Astrocyte of the cerebellum (primary cell): ENCODE data around the gene NKTR.

Source experiments
- DNase-seq: peaks from one replicate; pipeline ENCODE4 v3.0.0-alpha.2; 2011; ENCODE audit warnings: low read depth
- H3K4me3 ChIP-seq: 2 replicates; pipeline ENCODE4 v1.5.1; 2011; ENCODE audit warnings: mild to moderate bottlenecking, low read depth, low read length, moderate library complexity
- CTCF ChIP-seq: IDR thresholded peaks from 2 replicates; pipeline ENCODE4 v1.5.1; 2012; ENCODE audit warnings: low read length, low read depth, moderate library complexity, mild to moderate bottlenecking; ENCODE audit errors: missing control alignments
- in situ Hi-C: cut with HindIII; loops from 2 replicates; pipeline ENCODE4 v1.10.0; 2017; ENCODE audit warnings: low sequenced_read_pairs

The NKTR gene

DNA sequence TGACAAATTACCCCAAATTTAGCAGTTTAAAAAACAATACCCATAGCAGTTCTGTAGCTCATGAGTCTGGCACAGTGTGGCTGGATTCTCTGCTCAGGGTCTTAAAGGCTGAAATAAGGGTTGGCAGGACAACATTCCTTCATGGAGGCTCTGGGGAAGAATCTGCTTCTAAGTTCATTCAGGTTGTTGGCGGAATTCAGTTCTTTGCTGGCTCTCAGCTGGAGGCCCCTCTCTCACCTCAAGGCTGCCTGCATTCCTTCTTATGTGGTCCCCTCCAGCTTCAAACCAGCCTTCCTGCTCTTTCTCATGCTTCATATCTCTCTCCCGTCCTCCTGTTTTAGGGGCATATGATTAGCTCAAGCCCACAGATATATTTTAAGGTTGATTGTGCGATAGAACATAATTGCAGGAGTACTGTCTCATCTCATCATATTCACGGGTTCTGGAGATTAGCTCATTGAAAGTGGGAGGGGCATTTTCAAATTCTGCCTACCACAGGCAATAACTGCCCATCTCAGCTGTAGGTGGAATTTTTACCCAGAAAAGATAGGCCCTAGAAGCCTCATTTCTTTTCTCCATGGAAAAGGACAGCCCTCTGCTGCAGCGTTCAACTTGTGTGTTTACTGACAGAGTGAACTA is 47.5 kb downstream of the NKTR start:
- H3K4me3 ChIP-seq: no peak overlapping the region
- in situ Hi-C loops: no loop called here
- TF ChIP-seq CTCF: no peak
- DNase-seq: no peak

DNA sequence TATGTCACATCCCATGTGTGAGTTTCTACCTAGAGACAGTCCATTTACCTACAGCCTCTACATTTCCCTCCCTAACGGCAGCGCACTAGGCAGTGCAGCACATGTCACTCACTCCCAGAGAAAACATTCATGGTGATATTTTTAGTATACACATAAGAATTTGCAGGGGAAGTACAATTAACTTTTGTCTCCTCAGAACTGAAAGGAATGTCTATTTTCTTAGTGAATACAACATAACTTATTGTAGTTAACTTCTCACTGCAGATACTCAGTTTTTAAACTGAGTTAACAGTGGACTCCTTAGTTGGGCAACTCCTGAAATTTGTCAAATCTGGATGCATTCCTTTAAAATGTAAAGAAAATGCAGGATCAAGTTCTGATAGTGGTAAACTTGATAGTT is 48.5 kb downstream of the NKTR start:
- in situ Hi-C loops: no loop called here
- no peak for TF ChIP-seq CTCF
- no peak for DNase-seq
- H3K4me3 ChIP-seq: no peak overlapping the region

DNA sequence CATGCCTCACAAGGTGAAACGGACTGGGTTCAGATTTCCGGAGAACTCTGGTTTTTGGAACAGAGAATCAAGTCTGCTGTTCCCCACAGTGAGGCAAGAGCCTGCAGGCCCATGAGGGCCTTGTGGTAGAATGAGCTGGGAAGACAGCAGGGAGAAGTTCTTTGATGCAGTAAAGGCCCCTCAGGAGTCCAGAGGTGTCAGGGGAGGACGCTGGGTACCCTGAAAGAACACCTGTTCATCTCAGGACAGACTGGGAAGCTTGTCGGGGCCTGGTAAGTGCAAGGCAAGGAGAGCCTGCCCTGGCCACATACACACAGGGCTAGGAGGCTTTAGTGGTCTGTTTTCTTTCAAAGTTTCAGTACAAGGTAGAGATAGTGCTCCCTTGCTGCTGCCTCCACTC is 49.3 kb downstream of the NKTR start:
- DNase-seq: no peak
- H3K4me3 ChIP-seq: no peak overlapping the region
- in situ Hi-C loops: loop anchor here (5.0 kb wide), 1 partner anchor 43 kb away; no protein-coding TSS in a partner anchor
- no peak for TF ChIP-seq CTCF

GRCh38 chr3:42651248-42652091 is 51.0 kb downstream of the NKTR start:
- in situ Hi-C loops: loop anchor here (5.0 kb wide), 1 partner anchor 41 kb away; no protein-coding TSS in a partner anchor
- TF ChIP-seq CTCF: no peak
- no peak for DNase-seq
- peak overlapping the region; percentile 11 for H3K4me3 ChIP-seq

- peak overlapping the region; percentile 79 for H3K4me3 ChIP-seq
- TF ChIP-seq CTCF: no peak
- in situ Hi-C loops: loop anchor here (5.0 kb wide), 1 partner anchor 40 kb away; no protein-coding TSS in a partner anchor
- no peak for DNase-seq
Measured at GRCh38 chr3:42652251-42652610, 51.7 kb downstream of the NKTR start.

DNA sequence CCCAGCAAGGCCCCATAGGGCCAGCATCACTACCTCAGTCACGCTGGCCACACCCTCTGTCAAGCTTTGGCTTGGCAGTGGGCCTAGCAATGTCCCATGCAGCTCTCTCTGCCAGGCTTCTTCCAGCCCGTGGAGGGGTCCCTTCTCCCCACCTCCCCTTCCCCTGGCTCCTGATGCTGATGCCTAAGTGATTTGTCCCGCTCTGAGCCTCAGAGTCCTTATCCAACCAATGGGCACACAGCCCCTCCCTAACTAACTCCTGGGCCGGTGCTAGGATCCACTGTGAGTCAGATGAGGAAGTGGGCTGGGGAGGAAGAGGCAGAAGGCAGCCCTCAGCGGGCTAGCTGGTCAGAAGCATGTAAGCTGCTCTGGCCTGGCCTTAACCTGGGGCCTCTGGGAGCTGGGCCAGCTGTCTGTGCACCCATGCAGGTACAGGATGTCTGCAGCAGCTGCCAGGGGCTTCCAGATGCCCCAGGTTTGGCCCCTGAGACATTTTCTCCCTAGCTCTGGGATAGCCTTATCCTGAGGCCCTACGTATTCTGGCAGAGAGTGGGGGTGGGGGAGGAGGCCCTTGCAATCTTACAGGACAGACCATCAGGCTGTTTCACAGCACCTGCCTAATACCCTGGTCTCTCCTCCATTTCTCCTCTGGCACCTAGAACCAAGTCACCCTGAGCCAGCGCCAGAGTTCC is 52.3 kb downstream of the NKTR start:
- H3K4me3 ChIP-seq: peak overlapping the region; percentile 79
- no peak for DNase-seq
- no peak for TF ChIP-seq CTCF
- in situ Hi-C loops: loop anchor here (5.0 kb wide), 1 partner anchor 40 kb away; no protein-coding TSS in a partner anchor
